ENCODE results near the gene SNRNP200.

The SNRNP200 gene

GRCh38 chr2:96238266-96238665 lies 67.1 kb downstream of the SNRNP200 start:
- DNase-seq (ENCODE audit: low spot score in 2 of 2) (no peak), ATAC-seq (replicated peaks; ENCODE audit: extremely low read depth, poor library complexity, severe bottlenecking) (no peak)
- Mint-ChIP-seq H3K27me3 (no peaks in the 10 kb centered on the region), H3K9me3 (no peaks in the 10 kb centered on the region), H3K4me1 (peaks cover 16% of the 10 kb centered on the region), H3K4me3 (no peak overlapping the region), H3K36me3 (ENCODE audit: insufficient read depth) (peaks cover 2% of the 10 kb centered on the region), H3K27ac (ENCODE audit: low read depth) (no peak overlapping the region)

DNA sequence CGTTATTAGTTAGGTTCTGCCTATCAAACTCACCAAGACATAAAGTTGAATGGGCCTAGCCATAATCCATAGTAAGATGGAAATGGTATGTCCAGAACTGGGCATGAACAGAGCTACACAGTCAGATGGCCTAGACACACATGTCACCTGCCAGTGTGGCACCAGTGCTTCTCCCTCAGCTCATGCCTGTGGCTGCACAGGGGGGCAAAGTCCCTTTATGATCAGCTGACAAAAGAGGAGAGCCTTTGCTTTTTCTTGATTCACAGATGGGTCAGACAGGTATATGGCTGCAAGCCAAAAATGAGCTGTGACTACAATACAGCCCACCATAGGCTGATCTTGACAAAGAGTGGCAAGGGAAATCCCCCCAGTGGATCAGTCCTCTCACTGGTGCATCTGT lies 68.5 kb downstream of the SNRNP200 start:
- Mint-ChIP-seq H3K36me3 (ENCODE audit: insufficient read depth) (no peaks in the 10 kb centered on the region), H3K9me3 (no peaks in the 10 kb centered on the region), H3K27me3 (no peaks in the 10 kb centered on the region), H3K4me3 (no peak overlapping the region), H3K4me1 (peaks cover 8% of the 10 kb centered on the region), H3K27ac (ENCODE audit: low read depth) (no peak overlapping the region)
- no peak for DNase-seq (ENCODE audit: low spot score in 2 of 2)
- no peak for ATAC-seq (replicated peaks; ENCODE audit: extremely low read depth, poor library complexity, severe bottlenecking)

GRCh38 chr2:96233880-96234316 lies 71.4 kb downstream of the SNRNP200 start:
- Mint-ChIP-seq H3K36me3 (ENCODE audit: insufficient read depth) (no peaks in the 10 kb centered on the region), H3K4me1 (no peaks in the 10 kb centered on the region), H3K4me3 (no peak overlapping the region), H3K27ac (ENCODE audit: low read depth) (no peak overlapping the region), H3K9me3 (no peaks in the 10 kb centered on the region), H3K27me3 (no peaks in the 10 kb centered on the region)
- DNase-seq (ENCODE audit: low spot score in 2 of 2) (no peak), ATAC-seq (replicated peaks; ENCODE audit: extremely low read depth, poor library complexity, severe bottlenecking) (no peak)

DNA sequence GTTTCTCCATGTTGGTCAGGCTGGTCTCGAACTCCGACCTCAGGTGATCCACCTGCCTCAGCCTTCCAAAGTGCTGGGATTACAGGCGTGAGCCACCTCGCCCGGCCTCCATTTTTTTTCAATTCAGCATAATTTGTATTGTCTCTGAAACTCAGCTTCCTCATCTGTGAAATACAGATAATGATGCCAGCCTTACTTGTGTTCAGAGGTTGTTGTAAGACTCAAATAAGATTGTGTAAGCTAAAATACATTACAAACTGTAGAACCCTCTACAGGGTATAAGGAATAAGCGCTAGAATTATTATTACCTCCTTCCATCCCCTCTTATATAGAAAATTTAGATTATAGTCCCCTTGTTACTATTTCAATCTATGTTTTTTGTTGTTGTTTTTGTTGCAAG lies 71.9 kb downstream of the SNRNP200 start:
- Mint-ChIP-seq H3K9me3 (no peaks in the 10 kb centered on the region), H3K27ac (ENCODE audit: low read depth) (no peak overlapping the region), H3K36me3 (ENCODE audit: insufficient read depth) (no peaks in the 10 kb centered on the region), H3K27me3 (no peaks in the 10 kb centered on the region), H3K4me1 (no peaks in the 10 kb centered on the region), H3K4me3 (no peak overlapping the region)
- no peak for DNase-seq (ENCODE audit: low spot score in 2 of 2)
- no peak for ATAC-seq (replicated peaks; ENCODE audit: extremely low read depth, poor library complexity, severe bottlenecking)

- Mint-ChIP-seq H3K36me3 (ENCODE audit: insufficient read depth) (no peaks in the 10 kb centered on the region), H3K27ac (ENCODE audit: low read depth) (no peak overlapping the region), H3K4me1 (no peaks in the 10 kb centered on the region), H3K27me3 (no peaks in the 10 kb centered on the region), H3K4me3 (no peak overlapping the region), H3K9me3 (no peaks in the 10 kb centered on the region)
- DNase-seq (ENCODE audit: low spot score in 2 of 2): no peak
- no peak for ATAC-seq (replicated peaks; ENCODE audit: extremely low read depth, poor library complexity, severe bottlenecking)
These were observed 74.0 kb downstream of the SNRNP200 start for GRCh38 chr2:96231316-96231715.

GRCh38 chr2:96225016-96225533 lies 80.3 kb downstream of the SNRNP200 start:
- H3K27me3 Mint-ChIP-seq: no peaks in the 10 kb centered on the region
- no peak overlapping the region for H3K27ac Mint-ChIP-seq (ENCODE audit: low read depth)
- H3K4me3 Mint-ChIP-seq: no peak overlapping the region
- DNase-seq (ENCODE audit: low spot score in 2 of 2) (no peak), ATAC-seq (replicated peaks; ENCODE audit: extremely low read depth, poor library complexity, severe bottlenecking) (no peak)
- H3K4me1 Mint-ChIP-seq: no peaks in the 10 kb centered on the region
- no peaks in the 10 kb centered on the region for H3K9me3 Mint-ChIP-seq
- no peaks in the 10 kb centered on the region for H3K36me3 Mint-ChIP-seq (ENCODE audit: insufficient read depth)
